ENCODE results near the gene UBE3C. TPM values are rescaled to one million over a fixed set of nuclear protein-coding genes. Genes with fewer than 3 reads are reported as not detected.

UBE3C gene
- total and polyA plus RNA-seq, 8 donors: 13.5 to 162 (median 64.8) TPM

GRCh38 chr7:157267516-157267915 is 128.8 kb downstream of the UBE3C start:
- H3K27ac ChIP-seq: no peak overlapping the region
- peaks cover 36 to 91% (median 88%) of the 10 kb centered on the region in 4 donors for H3K36me3 ChIP-seq
- 93 to 96% (median 94%) methylated on average over 13 of the region's 13 CpGs for WGBS, 5 donors
- TF ChIP-seq POLR2A (IDR thresholded peaks at IDR 0.05) (no peak), CTCF (IDR thresholded peaks at IDR 0.05) (no peak), EP300 (IDR thresholded peaks at IDR 0.05) (no peak)
- no peaks in the 10 kb centered on the region for H3K9me3 ChIP-seq
- no peak for DNase-seq
- intact Hi-C loops (cut with DNase I; ENCODE audit: low total_unique reads): no loop called here
- no peaks in the 10 kb centered on the region for H3K27me3 ChIP-seq
- peaks cover 10 to 14% (median 12%) of the 10 kb centered on the region in 4 donors for H3K4me1 ChIP-seq
- no peak overlapping the region for H3K4me3 ChIP-seq

- H3K4me1 ChIP-seq: peaks cover 13 to 18% (median 16%) of the 10 kb centered on the region in 4 donors
- TF ChIP-seq EP300 (IDR thresholded peaks at IDR 0.05): no peak
- TF ChIP-seq POLR2AphosphoS5 (IDR thresholded peaks at IDR 0.05): no peak
- TF ChIP-seq POLR2A (IDR thresholded peaks at IDR 0.05): no peak
- no peak for TF ChIP-seq CTCF (IDR thresholded peaks at IDR 0.05)
- DNase-seq: no peak
- no peak overlapping the region for H3K27ac ChIP-seq
- no peaks in the 10 kb centered on the region for H3K9me3 ChIP-seq
- H3K27me3 ChIP-seq: no peaks in the 10 kb centered on the region
- H3K4me3 ChIP-seq: no peak overlapping the region
- intact Hi-C loops (cut with DNase I; ENCODE audit: low total_unique reads): no loop called here
- peaks cover 36 to 87% (median 83%) of the 10 kb centered on the region in 4 donors for H3K36me3 ChIP-seq
- 87 to 94% (median 91%) methylated on average over 5 of the region's 5 CpGs for WGBS, 5 donors
These were observed 129.2 kb downstream of the UBE3C start for GRCh38 chr7:157267956-157268355.

GRCh38 chr7:157268540-157268939 is 129.8 kb downstream of the UBE3C start:
- 69 to 88% (median 84%) methylated on average over 13 of the region's 13 CpGs for WGBS, 5 donors
- intact Hi-C loops (cut with DNase I; ENCODE audit: low total_unique reads): no loop called here
- Histone ChIP-seq H3K36me3 (peaks cover 36 to 82% (median 78%) of the 10 kb centered on the region in 4 donors), H3K4me3 (no peak overlapping the region), H3K27me3 (no peaks in the 10 kb centered on the region), H3K4me1 (peaks cover 17 to 24% (median 20%) of the 10 kb centered on the region in 4 donors), H3K9me3 (no peaks in the 10 kb centered on the region), H3K27ac (no peak overlapping the region)
- no peak for DNase-seq
- TF ChIP-seq CTCF (IDR thresholded peaks at IDR 0.05) (no peak), POLR2A (IDR thresholded peaks at IDR 0.05) (no peak), EP300 (IDR thresholded peaks at IDR 0.05) (no peak), POLR2AphosphoS5 (IDR thresholded peaks at IDR 0.05) (no peak)

GRCh38 chr7:157269341-157270059 is 130.8 kb downstream of the UBE3C start:
- no peak for DNase-seq
- TF ChIP-seq CTCF (IDR thresholded peaks at IDR 0.05) (no peak), POLR2A (IDR thresholded peaks at IDR 0.05) (no peak), POLR2AphosphoS5 (IDR thresholded peaks at IDR 0.05) (no peak), EP300 (IDR thresholded peaks at IDR 0.05) (no peak)
- H3K27ac ChIP-seq: no peak overlapping the region
- peaks cover 21 to 31% (median 27%) of the 10 kb centered on the region in 4 donors for H3K4me1 ChIP-seq
- peaks cover 36 to 72% (median 68%) of the 10 kb centered on the region in 4 donors for H3K36me3 ChIP-seq
- H3K27me3 ChIP-seq: no peaks in the 10 kb centered on the region
- no peaks in the 10 kb centered on the region for H3K9me3 ChIP-seq
- no peak overlapping the region for H3K4me3 ChIP-seq
- WGBS, 5 donors: 80 to 88% (median 83%) methylated on average over 15 to 16 of the region's 16 CpGs
- intact Hi-C loops (cut with DNase I; ENCODE audit: low total_unique reads): no loop called here
